AG08395 (cell line): ENCODE measurements around the gene LDLRAD2.
"Not testable (repeated sequence)": the region's sequence is repeated elsewhere in the genome, so short reads cannot be mapped to it uniquely, and the experiment has no call there.

Source experiments
- DNase-seq: peaks from one replicate; pipeline ENCODE4 v3.0.0; 2012; ENCODE audit warnings: mixed read lengths, low spot score

The LDLRAD2 gene

DNA sequence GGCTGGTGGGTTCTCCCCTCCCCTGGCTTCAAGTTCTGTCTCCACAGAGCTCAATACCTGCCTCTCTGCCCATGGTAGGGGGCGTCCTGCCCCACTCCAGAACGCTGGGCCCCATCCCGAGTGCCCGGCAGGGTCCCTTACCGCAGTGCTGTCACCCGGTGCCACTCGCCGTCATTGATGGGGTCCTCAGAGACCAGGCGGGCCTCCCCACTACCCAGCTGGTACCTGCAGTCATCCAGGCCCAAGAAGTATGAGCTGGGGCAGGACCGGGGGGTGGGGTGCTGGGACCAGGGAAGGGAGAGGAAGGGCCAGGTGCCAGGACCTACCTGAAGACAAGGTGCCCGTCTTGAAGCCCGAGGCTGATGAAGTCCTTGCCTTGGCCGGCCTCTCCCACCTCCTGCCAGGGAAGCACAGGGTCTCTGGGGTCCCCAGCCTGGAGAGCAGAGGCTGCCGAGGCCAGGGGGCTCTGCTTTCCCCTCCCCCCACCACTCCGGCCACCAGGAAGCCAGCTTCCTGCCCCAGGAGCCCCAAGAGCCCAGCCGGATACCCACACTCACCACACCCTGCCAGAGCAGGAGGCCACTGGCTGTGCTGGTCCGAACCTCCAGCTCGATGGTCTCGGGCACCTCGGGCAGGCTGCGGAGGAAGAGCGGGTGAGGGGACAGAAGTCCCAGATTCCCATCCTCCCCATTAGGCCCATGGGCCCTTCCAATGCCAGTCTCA, 12.1 kb downstream of the LDLRAD2 start:
- DNase-seq = no peak

DNA sequence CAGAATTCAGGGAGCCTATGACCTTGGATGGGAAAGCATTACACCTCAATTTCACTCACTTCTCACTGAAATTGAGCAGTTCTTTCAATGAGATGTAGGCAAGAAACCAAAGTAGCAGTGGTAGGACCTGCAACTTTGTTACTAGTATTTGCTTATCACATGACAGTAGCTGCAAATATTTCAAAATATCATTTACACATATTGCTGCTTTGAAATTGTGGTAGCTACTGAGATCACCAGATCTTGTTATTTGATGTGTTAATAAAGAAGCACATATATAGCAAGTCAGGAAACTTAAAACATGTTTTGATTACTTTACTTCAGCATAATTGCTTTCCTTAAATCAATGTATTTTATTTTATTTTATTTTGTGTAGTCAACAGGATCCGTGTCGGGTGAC, 12.9 kb downstream of the LDLRAD2 start:
- DNase-seq = no peak

DNA sequence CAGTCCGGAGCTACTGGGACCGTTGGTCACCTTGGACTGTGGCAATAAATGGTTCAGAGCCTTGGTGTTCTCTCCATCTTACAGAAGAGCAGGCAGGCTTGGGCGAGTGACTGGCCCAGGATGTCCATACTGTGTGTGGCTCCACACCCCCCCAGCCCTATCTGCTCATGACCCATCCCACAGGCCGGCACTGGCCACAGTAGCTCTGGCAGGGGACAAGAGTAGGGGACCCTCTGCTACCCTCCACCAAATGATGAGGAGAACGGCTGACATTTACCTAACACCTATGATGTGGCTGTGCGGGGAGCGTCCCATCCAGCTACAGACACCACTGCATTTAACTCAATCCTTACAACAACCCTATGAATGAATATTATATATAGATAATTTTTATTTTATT, 13.3 kb downstream of the LDLRAD2 start:
- DNase-seq = no peak

DNA sequence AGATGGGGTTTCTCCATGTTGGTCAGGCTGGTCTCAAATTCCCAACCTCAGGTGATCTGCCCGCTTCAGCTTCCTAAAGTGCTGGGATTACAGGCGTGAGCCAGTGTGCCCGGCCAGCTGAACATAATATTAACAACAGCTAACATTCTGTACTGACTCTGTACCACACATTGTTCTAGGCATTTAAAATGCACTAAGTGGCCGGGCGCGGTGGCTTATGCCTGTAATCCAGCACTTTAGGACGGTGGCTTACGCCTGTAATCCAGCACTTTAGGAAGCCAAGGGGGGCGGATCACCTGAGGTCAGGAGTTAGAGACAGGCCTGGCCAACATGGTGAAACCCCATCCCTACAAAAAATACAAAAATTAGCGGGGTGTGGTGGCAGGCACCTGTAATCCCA, 14.6 kb downstream of the LDLRAD2 start:
- not testable (repeated sequence) for DNase-seq

DNA sequence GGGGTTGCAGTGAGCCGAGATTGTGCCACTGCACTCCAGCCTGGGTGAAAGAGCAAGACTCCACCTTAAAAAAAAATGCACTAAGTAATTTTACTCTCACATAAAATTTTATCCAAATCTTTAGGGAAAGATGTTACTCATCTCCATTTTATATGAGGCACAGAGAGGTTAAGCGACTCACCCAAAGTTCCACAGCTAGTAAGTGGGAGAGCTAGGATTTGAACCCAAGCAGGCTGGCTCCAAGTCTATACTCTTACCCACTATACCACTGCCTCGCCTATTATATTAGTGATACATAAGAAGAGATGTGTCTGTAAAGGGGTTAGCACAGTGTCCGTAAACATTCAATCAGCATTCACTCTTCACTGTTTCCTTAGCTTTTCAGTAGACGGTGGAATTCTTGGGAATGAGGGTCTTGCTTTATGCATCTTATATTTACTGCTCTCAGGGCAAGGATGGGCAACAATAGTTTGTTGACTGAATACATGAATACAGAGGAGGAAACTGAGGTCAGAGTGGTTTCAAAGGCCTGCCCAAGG, 15.1 kb downstream of the LDLRAD2 start:
- no peak for DNase-seq

DNA sequence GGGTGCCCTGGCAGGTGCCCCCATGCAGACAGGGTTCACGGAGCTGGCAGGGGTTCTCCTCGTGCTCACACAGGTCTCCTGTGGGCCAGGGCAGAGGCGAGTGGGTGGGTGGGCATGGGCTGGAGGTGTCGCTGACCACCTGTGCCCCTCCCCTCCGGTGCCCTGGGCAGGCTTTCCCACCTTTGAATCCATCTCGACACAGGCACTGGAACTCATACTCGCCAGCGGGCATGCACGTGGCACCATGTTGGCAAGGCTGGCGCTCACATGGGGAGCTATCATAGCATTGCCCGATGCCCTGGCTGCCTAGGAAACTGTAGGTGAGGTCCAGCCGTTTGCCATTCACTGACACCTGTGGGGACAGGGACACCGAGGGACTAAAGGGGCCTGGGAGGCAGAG, 16.0 kb downstream of the LDLRAD2 start:
- no peak for DNase-seq

DNA sequence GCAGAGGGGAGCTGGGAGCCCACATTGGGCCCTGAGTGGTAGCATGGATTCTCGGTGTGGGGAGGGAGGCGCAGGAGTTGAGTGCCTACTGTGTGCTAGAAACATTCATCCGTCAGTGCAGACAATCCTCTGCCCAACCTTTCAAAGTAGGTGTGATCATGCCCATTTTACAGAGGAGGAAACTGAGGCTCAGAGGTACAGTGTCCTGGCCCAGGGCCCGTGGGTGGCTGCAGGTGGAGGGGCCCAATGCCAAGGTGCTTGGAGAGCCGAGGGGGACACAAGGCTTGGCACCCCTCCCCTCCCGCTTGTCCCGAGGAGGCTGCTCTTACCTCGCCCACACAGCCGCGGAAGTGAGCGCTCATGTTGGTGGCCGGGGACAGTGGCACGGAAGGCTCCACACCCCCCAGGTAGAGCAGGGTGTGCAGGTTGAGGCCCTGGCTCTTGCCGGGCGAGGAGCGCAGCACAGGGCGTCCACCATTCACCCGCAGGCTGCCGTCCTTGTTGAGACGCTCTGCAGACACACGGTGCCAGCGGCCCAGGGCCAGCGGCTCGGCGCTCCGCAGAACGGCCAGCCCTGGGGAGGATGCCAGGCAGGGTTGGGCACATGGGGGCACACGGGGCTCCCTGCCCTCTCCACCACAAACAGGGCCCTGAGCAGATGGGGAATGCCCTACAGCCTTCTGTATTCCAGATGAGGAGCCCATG, 16.6 kb downstream of the LDLRAD2 start:
- no peak for DNase-seq

DNA sequence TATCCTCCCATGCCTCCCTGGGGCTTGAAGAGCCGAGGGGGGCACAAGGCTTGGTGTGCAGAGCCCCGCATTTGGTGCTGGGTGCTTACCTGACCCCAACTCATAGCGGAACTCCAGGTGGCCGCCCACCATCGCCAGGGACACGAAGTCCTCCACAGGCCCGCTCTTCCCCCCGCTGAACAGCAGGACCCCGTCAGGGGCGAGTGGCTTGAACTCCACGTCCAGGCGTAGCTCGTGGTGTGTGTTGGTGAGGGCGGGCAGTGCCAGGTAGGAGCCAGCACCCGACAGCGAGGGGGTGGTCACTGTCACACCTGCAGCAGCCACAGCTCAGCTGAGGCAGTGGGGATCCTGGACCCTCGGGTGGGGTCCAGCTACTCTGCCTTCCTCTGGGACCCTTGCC, 17.2 kb downstream of the LDLRAD2 start:
- DNase-seq = no peak

DNA sequence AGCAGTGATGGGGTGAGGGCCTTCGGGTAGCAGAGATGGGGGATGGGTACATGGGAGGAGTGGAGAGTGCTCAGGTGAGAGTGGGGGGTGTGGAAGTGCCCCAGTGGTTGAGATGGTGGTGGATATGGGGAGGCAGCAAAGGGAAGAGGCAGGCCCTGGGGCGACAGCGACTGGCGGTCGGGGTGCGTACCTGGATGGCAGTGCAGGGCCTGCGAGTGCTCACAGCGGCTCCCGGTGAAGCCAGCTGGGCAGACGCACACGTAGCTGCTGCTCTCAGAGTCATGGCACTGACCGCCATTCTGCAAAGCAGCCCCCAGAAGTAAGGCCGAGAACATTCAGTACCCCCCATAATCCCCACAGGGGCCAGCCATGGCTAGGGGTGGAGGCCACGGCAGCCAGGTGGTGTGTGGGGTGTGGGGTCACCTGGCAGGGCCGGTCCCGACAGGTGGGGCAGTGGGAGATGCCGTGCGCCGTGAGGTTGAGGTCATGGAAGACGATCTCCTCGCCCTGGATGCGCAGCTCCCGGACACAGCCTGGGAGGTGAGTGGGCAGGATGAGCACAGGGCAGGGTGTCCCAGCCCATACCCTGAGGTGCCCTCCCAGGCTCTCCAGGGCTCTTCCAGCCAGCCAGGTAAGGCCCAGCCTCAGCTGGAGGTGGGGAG, 18.9 kb downstream of the LDLRAD2 start:
- no peak for DNase-seq

DNA sequence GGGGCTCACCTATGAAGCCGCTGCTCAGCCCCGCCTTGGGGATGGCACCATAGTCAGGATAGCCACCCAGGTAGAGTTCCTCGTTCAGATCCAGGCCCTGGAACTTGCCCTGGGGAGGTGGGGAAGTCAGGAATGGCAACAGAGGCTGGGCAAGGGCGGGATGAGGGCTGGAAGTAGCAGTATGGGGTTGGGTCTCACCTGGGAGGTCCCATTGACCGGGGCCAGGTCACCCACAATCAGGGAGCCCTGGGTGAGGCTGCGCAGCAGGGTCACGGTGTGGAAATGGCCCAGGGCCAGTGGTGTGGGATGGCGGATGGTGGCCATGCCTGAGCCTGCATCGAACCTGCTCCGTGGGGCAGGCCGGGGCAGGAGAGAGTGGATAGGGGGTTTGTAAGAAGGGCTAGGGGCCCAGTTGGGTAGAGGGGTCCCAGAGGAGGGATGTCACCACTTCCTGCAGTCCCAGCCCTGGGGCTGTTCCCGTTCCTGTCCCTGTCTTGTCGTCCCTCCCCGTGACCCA, 19.4 kb downstream of the LDLRAD2 start:
- DNase-seq = no peak

DNA sequence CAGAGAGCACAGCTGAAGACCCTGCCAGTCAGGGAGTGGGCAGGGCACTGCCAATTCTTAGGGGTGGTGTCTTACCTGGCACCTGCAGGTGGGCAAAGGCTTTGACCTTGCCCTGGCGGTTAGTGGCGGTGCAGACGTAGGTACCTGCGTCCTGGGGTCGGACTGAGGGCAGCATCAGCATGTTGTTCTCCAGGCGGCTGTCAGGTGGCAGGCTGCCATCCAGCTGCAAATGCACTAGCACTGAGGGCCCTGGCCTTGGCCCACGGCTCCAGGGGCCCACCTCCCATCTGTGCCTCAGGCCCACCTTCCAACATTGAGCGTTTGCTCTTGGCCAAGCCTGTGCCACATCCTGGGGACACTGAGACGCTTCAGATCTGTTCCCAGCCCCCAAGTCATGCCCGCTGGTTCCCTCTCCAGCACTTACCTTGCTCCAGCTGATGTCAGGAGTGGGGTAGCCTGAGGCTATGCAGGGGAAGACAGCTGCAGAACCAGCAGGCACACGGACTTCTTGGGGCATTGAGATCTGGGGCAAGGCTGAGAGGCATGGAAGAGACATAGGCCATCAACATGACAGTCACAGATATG, 21.4 kb downstream of the LDLRAD2 start:
- DNase-seq = no peak

DNA sequence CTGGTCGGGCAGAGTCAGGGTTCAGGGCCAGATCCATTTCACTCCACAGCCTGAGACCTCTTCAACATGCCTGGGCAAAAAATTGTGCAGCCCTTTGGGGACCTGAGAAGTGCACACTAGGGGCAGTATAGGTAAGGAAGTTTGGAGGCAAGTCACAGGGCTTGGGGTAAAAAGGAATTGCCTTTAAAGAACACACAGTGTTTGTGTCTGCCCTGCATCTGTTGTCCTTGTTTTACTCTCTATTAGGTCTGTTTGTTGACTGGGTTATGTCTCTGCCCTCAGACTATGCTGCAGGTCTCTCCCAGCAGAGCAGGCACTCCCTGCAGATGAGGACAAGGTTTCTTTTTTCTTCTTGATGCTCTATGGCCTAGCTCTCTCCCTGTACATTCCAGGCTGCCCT, 22.0 kb downstream of the LDLRAD2 start:
- DNase-seq = no peak

DNA sequence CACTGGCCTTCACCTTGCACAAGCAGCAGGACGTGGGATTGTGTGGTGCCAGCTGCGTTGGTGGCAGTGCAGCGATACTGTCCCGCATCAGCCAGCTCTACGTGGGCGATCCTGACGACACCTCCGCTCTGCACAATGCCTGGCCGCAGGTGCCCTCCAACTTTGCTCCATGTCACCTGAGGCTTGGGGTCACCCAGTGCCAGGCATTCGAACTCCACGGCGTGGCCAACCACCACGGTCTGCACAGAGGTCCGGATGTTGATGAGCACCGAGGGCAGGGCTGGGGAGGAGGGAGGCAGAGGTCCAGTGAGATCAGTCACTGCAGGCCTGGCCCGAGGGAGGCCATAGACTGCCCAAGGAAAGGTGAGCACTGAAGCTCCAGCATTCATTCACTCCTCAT, 22.6 kb downstream of the LDLRAD2 start:
- no peak for DNase-seq

DNA sequence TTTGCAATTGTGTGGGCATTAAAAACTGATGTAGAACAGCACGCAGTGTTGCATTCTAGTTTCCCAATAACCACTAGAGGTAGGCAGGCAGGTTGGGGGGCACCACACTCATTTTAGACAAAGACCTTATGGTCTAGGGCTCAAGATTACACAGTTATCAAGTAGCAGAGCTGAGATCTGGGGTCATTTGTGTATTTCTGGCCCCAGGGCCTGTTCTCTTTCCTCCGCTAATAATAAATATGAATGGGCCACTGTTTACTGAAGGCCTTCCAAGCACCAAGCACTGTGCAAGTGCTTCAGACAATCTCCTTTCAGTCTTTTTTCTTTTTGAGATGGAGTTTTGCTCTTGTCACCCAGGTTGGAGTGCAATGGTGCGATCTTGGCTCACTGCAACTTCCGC, 23.9 kb downstream of the LDLRAD2 start:
- no peak for DNase-seq

DNA sequence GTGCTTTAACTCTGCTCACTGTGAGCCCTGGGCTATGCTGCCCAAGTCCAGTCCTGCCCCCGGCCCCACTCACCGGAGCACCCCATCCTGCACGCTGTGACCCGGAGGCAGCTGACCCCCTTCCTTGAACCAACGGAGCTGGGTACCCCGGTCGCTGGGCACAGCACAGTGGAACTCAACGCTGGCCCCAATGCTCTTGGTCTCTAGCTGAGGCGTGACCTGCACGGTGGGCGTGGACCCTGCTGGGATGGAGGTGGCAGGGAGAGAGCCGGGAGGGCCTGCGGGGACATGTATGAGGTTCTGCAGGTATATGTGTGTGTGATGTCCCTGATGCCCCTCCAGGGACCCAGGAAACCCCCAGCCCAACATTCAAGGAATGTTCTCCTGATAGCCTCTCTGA, 24.7 kb downstream of the LDLRAD2 start:
- DNase-seq = no peak

DNA sequence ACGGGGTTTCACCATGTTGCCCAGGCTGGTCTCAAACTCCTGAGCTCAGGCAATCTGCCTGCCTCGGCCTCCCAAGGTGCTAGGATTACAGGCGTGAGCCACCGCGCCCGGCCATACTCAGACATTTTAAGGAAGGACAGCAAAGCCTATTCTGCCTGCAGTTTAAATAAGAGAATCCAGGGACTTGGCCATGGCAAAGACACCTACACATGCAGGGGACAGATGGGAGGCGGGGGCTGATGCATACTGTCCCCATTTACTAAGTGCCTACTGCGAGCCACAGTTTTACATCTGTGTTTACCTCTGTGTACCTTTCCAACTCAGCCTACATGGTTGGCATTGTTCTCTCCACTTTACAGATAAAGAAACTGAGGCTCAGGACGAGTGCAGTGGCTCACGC, 25.4 kb downstream of the LDLRAD2 start:
- DNase-seq = no peak

DNA sequence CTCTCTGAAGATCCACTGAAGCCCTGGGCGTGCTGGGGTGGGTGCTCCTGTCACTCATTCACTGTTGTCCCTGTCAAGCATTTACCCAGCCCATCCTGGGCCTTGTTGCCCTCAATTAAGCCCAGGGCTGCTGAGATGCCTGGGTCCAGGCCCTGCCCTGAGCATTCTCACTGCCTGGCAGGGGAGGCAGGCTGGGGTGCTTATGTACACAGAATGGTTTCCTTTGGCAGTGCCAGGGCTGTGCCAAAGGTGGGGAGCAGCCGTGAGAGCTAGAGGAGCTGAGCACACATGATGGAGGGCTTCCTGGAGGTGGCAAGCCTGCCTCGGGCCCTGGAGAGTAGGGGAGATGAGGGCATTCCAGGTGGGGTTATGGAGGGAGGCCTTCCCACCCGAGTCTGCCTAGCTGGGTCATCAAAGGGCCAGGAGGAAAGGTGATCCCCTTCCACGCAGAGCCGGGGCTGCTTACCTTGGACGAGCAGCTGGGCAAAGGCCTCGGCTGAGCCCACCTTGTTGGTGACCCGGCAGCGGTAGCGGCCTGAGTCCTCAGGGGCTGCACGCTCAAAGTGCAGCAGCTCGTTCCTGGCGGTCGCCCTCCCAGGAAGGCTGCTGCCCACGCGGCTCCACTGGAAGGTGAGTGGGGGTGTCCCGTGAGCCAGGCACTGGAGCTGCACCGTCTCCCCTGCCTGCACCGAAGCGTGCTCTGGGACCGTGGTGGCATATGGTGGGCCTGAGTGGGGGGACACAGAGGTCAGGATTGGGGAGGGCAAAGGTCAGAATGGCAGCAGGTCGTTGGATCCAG, 26.5 kb downstream of the LDLRAD2 start:
- no peak for DNase-seq

DNA sequence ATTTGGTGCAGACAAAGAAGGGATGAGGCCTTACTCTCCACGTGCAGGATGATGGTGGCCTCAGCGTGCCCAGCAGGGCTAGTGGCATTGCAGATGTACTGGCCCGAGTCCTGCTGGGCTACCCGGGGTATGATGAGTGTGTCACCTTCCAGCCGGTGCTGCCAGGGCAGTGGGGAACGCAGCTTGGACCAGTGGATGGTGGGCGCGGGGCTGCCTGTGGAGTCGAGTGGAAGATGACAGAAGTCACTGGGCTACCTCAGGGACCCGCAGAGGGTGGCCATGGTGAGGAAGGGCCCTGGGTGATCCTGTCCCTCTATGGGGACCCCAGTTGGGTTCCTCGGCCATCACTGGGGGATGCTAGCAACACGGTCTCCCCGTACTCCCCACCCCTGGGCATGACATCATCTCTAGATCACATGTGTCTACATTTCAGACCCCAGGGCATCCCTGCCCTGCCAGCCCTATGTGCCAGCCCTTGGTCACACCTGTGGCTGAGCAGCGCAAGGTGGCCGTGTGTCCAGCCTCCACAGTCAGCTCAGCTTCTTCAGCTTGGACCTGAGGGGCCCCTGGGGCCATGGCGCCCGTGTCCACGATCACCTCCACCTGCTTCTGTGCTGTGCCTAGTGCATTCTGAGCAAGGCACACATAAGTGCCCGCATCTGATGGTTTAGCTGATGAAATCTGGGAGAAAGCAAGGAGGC, 27.4 kb downstream of the LDLRAD2 start:
- DNase-seq = no peak

DNA sequence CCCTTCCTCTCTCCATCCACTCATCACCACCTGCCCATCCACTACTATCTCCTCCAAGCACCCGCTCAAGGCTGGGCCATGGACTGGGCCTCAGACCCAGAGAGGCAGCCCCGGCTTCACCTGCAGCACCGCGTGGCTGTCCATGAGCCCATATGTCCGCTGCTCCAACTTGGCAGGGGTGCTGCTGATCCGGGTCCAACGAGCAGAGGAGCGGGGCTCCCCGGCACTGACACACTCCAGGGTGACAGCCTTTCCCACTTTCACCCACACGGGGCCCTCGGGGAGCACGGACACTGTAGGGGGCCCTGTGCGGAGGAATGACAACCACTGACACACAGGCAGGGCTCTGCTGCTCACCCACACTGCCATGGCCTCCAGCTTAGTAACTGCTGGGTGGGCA, 28.9 kb downstream of the LDLRAD2 start:
- no peak for DNase-seq

DNA sequence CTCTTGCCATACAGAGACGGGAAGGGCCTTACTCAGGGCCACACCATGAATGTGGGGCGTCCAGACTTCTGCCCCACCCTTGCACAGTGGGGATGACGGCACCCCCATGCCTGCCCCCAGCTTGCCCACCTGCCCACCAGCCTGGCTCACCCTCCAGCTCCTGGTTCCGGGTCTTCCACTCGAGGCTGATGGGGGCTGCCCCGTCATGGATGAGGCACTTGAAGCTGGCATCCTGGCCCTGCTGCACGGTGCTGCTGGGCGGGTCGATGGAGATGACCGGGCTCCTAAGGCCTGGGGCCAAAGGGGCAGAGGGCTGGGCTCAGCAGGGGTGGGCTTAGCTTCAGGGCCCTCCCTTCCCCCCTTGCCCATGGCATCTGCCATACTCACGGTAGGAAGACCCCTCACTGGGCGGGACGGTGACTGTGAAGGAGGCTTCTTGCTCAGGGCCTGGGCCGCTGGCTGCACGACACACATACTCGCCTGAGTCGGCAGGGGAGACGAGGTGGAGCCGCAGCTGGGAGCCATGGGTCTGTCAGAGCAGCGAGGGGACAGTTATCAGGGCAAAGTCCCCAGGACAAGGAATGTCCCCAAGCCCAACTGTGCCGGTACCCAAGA, 29.9 kb downstream of the LDLRAD2 start:
- DNase-seq = no peak
